ENCODE results near the gene MDM2. TPM values are rescaled to one million over a fixed set of nuclear protein-coding genes. Genes with fewer than 3 reads are reported as not detected.
A peak's percentile ranks its signal among the peaks of the same experiment; 100 is the strongest.
"Not testable (repeated sequence)": the region's sequence is repeated elsewhere in the genome, so short reads cannot be mapped to it uniquely, and the experiment has no call there.

MDM2 gene
- total and polyA plus RNA-seq, 4 donors: 24.9 to 155 (median 108) TPM

- H3K27ac ChIP-seq (ENCODE audit: low read depth in 1 of 2, low read length in 1 of 2); H3K9ac ChIP-seq (ENCODE audit: insufficient read depth in 1 of 2, low read length in 2 of 2); ATAC-seq (ENCODE audit: insufficient read depth, low FRiP score); H3K4me1 ChIP-seq (ENCODE audit: control insufficient read depth in 5 of 5, insufficient read depth in 5 of 5, low read length in 5 of 5); H3K4me3 ChIP-seq; H3K27me3 ChIP-seq (ENCODE audit: control insufficient read depth in 3 of 3, insufficient read depth in 3 of 3, low read length in 2 of 3); H3K9me3 ChIP-seq (ENCODE audit: control insufficient read depth in 4 of 4, insufficient read depth in 3 of 4, low read length in 3 of 4): not testable (repeated sequence)
- peak; percentile 43 for TF ChIP-seq CTCF (IDR thresholded peaks at IDR 0.05; ENCODE audit: control extremely low read depth, extremely low read depth)
- WGBS, 2 donors: 83 to 86% methylated on average over 8 of the region's 8 CpGs
- DNase-seq: peak in 2 of 3 donors; percentile 72 to 75
- peaks cover 0 to 13% (median 0%) of the 10 kb centered on the region in 4 donors for H3K36me3 ChIP-seq (ENCODE audit: control insufficient read depth in 4 of 4, insufficient read depth in 4 of 4, low read length in 4 of 4)
These were observed 56.0 kb downstream of the MDM2 start for GRCh38 chr12:68863886-68864454.

- ATAC-seq (ENCODE audit: insufficient read depth, low FRiP score): no peak
- no peaks in the 10 kb centered on the region for H3K27me3 ChIP-seq (ENCODE audit: control insufficient read depth in 3 of 3, insufficient read depth in 3 of 3, low read length in 2 of 3)
- no peak for DNase-seq
- no peaks in the 10 kb centered on the region for H3K4me1 ChIP-seq (ENCODE audit: control insufficient read depth in 5 of 5, insufficient read depth in 5 of 5, low read length in 5 of 5)
- H3K36me3 ChIP-seq (ENCODE audit: control insufficient read depth in 4 of 4, insufficient read depth in 4 of 4, low read length in 4 of 4): peaks cover 0 to 13% (median 0%) of the 10 kb centered on the region in 4 donors
- no peaks in the 10 kb centered on the region for H3K9me3 ChIP-seq (ENCODE audit: control insufficient read depth in 4 of 4, insufficient read depth in 3 of 4, low read length in 3 of 4)
- no peak overlapping the region for H3K9ac ChIP-seq (ENCODE audit: insufficient read depth in 1 of 2, low read length in 2 of 2)
- 97 to 100% methylated on average over 3 of the region's 3 CpGs for WGBS, 2 donors
- no peak overlapping the region for H3K4me3 ChIP-seq
- H3K27ac ChIP-seq (ENCODE audit: low read depth in 1 of 2, low read length in 1 of 2): no peak overlapping the region
- no peak for TF ChIP-seq CTCF (IDR thresholded peaks at IDR 0.05; ENCODE audit: control extremely low read depth, extremely low read depth)
These were observed 56.6 kb downstream of the MDM2 start for GRCh38 chr12:68864604-68865003.

- peaks cover 0 to 17% (median 0%) of the 10 kb centered on the region in 4 donors for H3K36me3 ChIP-seq (ENCODE audit: control insufficient read depth in 4 of 4, insufficient read depth in 4 of 4, low read length in 4 of 4)
- no peak for ATAC-seq (ENCODE audit: insufficient read depth, low FRiP score)
- TF ChIP-seq CTCF (IDR thresholded peaks at IDR 0.05; ENCODE audit: control extremely low read depth, extremely low read depth): no peak
These were observed 57.6 kb downstream of the MDM2 start for GRCh38 chr12:68865399-68866164.

More at GRCh38 chr12:68865399-68866164, 57.6 kb downstream of the MDM2 start:
- Histone ChIP-seq H3K4me3 (no peak overlapping the region), H3K4me1 (ENCODE audit: control insufficient read depth in 5 of 5, insufficient read depth in 5 of 5, low read length in 5 of 5) (no peaks in the 10 kb centered on the region), H3K27me3 (ENCODE audit: control insufficient read depth in 3 of 3, insufficient read depth in 3 of 3, low read length in 2 of 3) (no peaks in the 10 kb centered on the region), H3K9ac (ENCODE audit: insufficient read depth in 1 of 2, low read length in 2 of 2) (no peak overlapping the region), H3K27ac (ENCODE audit: low read depth in 1 of 2, low read length in 1 of 2) (no peak overlapping the region), H3K9me3 (ENCODE audit: control insufficient read depth in 4 of 4, insufficient read depth in 3 of 4, low read length in 3 of 4) (no peaks in the 10 kb centered on the region)
- 87 to 92% methylated on average over 9 of the region's 9 CpGs for WGBS, 2 donors
- no peak for DNase-seq
